AG10803 (cell line): ENCODE data around the gene GSTA1.
"Not testable (repeated sequence)": the region's sequence is repeated elsewhere in the genome, so short reads cannot be mapped to it uniquely, and the experiment has no call there.

Experiments used
- DNase-seq: peaks from one replicate; pipeline ENCODE4 v3.0.0; 2010; ENCODE audit warnings: low read depth
- H3K4me3 ChIP-seq: 2 replicates; pipeline ENCODE4 v1.5.1; 2011; ENCODE audit warnings: mild to moderate bottlenecking, low read length, control low read depth
- CTCF ChIP-seq: conservative IDR thresholded peaks from 2 replicates; pipeline ENCODE4 v1.5.1; 2011; ENCODE audit warnings: mild to moderate bottlenecking, low read length, control low read depth, inconsistent platforms

The GSTA1 gene

GRCh38 chr6:52829046-52829817 lies 25.6 kb upstream of the GSTA1 start:
- no peak for TF ChIP-seq CTCF
- no peak overlapping the region for H3K4me3 ChIP-seq
- DNase-seq: no peak

- DNase-seq, H3K4me3 ChIP-seq: not testable (repeated sequence)
Observed at GRCh38 chr6:52828621-52829020, 25.0 kb upstream of the GSTA1 start.

- not testable (repeated sequence) for DNase-seq
Observed at GRCh38 chr6:52827073-52827783, 23.6 kb upstream of the GSTA1 start.

GRCh38 chr6:52826513-52826912 lies 22.9 kb upstream of the GSTA1 start:
- TF ChIP-seq CTCF: no peak
- no peak for DNase-seq
- no peak overlapping the region for H3K4me3 ChIP-seq

More at GRCh38 chr6:52827073-52827783, 23.6 kb upstream of the GSTA1 start:
- not testable (repeated sequence) for H3K4me3 ChIP-seq

- DNase-seq, H3K4me3 ChIP-seq: not testable (repeated sequence)
Observed at GRCh38 chr6:52825900-52826459, 22.4 kb upstream of the GSTA1 start.

GRCh38 chr6:52825270-52825793 lies 21.7 kb upstream of the GSTA1 start:
- not testable (repeated sequence) for H3K4me3 ChIP-seq, DNase-seq

- no peak for DNase-seq
- TF ChIP-seq CTCF: no peak
- no peak overlapping the region for H3K4me3 ChIP-seq
Observed at GRCh38 chr6:52821842-52822241, 18.2 kb upstream of the GSTA1 start.

- no peak overlapping the region for H3K4me3 ChIP-seq
- DNase-seq: peak; percentile 71
- no peak for TF ChIP-seq CTCF
Observed at GRCh38 chr6:52820198-52820597, 16.6 kb upstream of the GSTA1 start.
